ENCODE data around the gene OSBP. TPM values are rescaled to one million over a fixed set of nuclear protein-coding genes. Genes with fewer than 3 reads are reported as not detected.
A peak's percentile ranks its signal among the peaks of the same experiment; 100 is the strongest.

Gene OSBP
- total and polyA plus RNA-seq, 2 donors (not counting 1 experiment from before 2014, with no cell fraction given), result 12.6 to 40.2 TPM

DNA sequence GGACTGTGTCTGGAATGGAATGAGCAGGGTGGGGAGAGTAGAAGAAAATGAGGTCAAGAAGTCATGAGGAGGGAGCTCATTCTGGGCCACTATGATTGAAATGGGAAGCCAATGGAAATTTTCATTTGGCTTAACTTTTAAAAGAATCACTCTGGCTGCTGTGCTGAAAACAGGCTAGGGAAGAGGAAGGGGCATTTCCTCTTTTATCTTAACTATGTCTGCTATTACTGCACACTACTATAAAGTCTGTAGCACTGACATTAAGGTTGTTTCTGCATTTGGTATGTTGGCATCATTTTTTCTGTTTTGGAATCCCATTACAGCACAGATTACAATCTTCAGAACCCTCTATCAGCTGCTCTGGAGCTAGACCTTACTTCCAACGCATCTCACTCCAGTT lies 45.0 kb upstream of the OSBP start:
- intact Hi-C loops (cut with micrococcal nuclease), result loop anchor here (2.0 to 10.0 kb wide), 3 partner anchors 46 to 1254 kb away; partner anchors contain the start of genes DTX4, OSBP and TMEM109
- Histone ChIP-seq H3K27ac (ENCODE audit: low read length in 2 of 2) (peak overlapping the region; percentile 38 to 70), H3K36me3 (replicated peaks in 1 of 2; ENCODE audit: control extremely low read depth in 1 of 2, control insufficient read depth in 1 of 2, extremely low read depth in 1 of 2, insufficient read depth in 2 of 2, low read length in 1 of 2) (peaks cover 12 to 68% of the 10 kb centered on the region in 2 experiments), H3K4me2 (replicated peaks; ENCODE audit: low read depth, low read length, poor library complexity, severe bottlenecking) (peak overlapping the region; percentile 47), H3K9me3 (ENCODE audit: control extremely low read depth in 1 of 3, control insufficient read depth in 2 of 3, insufficient read depth in 1 of 3, low read length in 2 of 3) (no peaks in the 10 kb centered on the region), H3K4me1 (ENCODE audit: control insufficient read depth in 2 of 2, insufficient read depth in 2 of 2, low read length in 2 of 2) (peaks cover 18 to 20% of the 10 kb centered on the region in 2 donors), H2AFZ (ENCODE audit: insufficient read depth, low read depth, low read length, poor library complexity, severe bottlenecking) (no peak overlapping the region), H3K4me3 (ENCODE audit: control extremely low read depth in 1 of 5, extremely low read depth in 1 of 5, insufficient read depth in 1 of 5, low read depth in 2 of 5, low read length in 4 of 5) (peak overlapping the region in 1 of 5 experiments; percentile 13), H3K9ac (ENCODE audit: low read length) (peak overlapping the region; percentile 17), H3K79me2 (ENCODE audit: control insufficient read depth, insufficient read depth, low read length) (peaks cover 24% of the 10 kb centered on the region), H3K27me3 (replicated peaks in 1 of 4; ENCODE audit: control extremely low read depth in 1 of 4, control insufficient read depth in 3 of 4, insufficient read depth in 4 of 4, low read length in 3 of 4) (no peaks in the 10 kb centered on the region), H4K20me1 (ENCODE audit: control insufficient read depth, insufficient read depth, low read length, poor library complexity, severe bottlenecking) (no peaks in the 10 kb centered on the region)
- DNase-seq (peak; percentile 30), ATAC-seq (ENCODE audit: low read depth) (peak; percentile 60)
- Mint-ChIP-seq H3K27ac (peak overlapping the region; percentile 33), H3K4me1 (peaks cover 29% of the 10 kb centered on the region), H3K4me3 (peak overlapping the region; percentile 42), H3K27me3 (no peaks in the 10 kb centered on the region), H3K9me3 (ENCODE audit: insufficient read depth) (no peaks in the 10 kb centered on the region)
- POLR2A ChIA-PET, result no interaction called here
- no CpG with 5 or more reads among the region's 1 CpG for WGBS (ENCODE audit: insufficient coverage)
- CTCF ChIA-PET, result interaction anchor here (1.4 to 1.5 kb wide), 2 partner anchors 17 to 20 kb away, joined by 3 to 4 read pairs; no protein-coding TSS in a partner anchor
- no peak for TF ChIP-seq EZH2 (IDR thresholded peaks at IDR 0.05; ENCODE audit: borderline replicate concordance, insufficient read depth, low read depth, low read length, poor library complexity, severe bottlenecking)
- TF ChIP-seq, protein P1, sequence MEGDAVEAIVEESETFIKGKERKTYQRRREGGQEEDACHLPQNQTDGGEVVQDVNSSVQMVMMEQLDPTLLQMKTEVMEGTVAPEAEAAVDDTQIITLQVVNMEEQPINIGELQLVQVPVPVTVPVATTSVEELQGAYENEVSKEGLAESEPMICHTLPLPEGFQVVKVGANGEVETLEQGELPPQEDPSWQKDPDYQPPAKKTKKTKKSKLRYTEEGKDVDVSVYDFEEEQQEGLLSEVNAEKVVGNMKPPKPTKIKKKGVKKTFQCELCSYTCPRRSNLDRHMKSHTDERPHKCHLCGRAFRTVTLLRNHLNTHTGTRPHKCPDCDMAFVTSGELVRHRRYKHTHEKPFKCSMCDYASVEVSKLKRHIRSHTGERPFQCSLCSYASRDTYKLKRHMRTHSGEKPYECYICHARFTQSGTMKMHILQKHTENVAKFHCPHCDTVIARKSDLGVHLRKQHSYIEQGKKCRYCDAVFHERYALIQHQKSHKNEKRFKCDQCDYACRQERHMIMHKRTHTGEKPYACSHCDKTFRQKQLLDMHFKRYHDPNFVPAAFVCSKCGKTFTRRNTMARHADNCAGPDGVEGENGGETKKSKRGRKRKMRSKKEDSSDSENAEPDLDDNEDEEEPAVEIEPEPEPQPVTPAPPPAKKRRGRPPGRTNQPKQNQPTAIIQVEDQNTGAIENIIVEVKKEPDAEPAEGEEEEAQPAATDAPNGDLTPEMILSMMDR (IDR thresholded peaks at IDR 0.05), result no peak

DNA sequence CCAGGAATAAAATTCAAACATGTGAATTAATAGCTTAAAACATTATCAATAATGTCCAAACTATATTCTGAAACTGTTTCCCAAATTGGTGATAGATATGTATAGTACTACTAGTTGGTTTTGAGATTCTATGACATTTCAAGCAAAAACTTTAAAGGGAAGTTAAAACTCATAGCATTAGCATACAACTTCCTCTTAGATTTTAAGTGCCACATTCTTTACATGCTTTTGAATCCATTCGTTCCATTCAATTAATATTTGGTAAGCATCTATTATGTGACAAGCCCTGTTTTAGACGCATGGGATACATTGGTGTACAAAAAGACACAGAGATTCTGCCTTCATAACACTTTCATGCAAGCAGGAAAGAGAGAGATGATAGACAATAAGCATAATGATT lies 44.4 kb upstream of the OSBP start:
- peak overlapping the region; percentile 38 to 70 for H3K27ac ChIP-seq (ENCODE audit: low read length in 2 of 2)
- H3K4me3 ChIP-seq (ENCODE audit: control extremely low read depth in 1 of 5, extremely low read depth in 1 of 5, insufficient read depth in 1 of 5, low read depth in 2 of 5, low read length in 4 of 5), result no peak overlapping the region
- ATAC-seq (ENCODE audit: low read depth) (no peak), DNase-seq (peak; percentile 26)
- no peak for TF ChIP-seq EZH2 (IDR thresholded peaks at IDR 0.05; ENCODE audit: borderline replicate concordance, insufficient read depth, low read depth, low read length, poor library complexity, severe bottlenecking)
- TF ChIP-seq, protein P1 (IDR thresholded peaks at IDR 0.05), result no peak
- H3K36me3 ChIP-seq (replicated peaks in 1 of 2; ENCODE audit: control extremely low read depth in 1 of 2, control insufficient read depth in 1 of 2, extremely low read depth in 1 of 2, insufficient read depth in 2 of 2, low read length in 1 of 2), result peaks cover 12 to 68% of the 10 kb centered on the region in 2 experiments
- no peak overlapping the region for H2AFZ ChIP-seq (ENCODE audit: insufficient read depth, low read depth, low read length, poor library complexity, severe bottlenecking)
- peaks cover 19% of the 10 kb centered on the region for H3K79me2 ChIP-seq (ENCODE audit: control insufficient read depth, insufficient read depth, low read length)
- H3K9me3 ChIP-seq (ENCODE audit: control extremely low read depth in 1 of 3, control insufficient read depth in 2 of 3, insufficient read depth in 1 of 3, low read length in 2 of 3), result no peaks in the 10 kb centered on the region
- H4K20me1 ChIP-seq (ENCODE audit: control insufficient read depth, insufficient read depth, low read length, poor library complexity, severe bottlenecking), result no peaks in the 10 kb centered on the region
- POLR2A ChIA-PET, result no interaction called here
- peak overlapping the region; percentile 17 for H3K9ac ChIP-seq (ENCODE audit: low read length)
- H3K27me3 ChIP-seq (replicated peaks in 1 of 4; ENCODE audit: control extremely low read depth in 1 of 4, control insufficient read depth in 3 of 4, insufficient read depth in 4 of 4, low read length in 3 of 4), result no peaks in the 10 kb centered on the region
- intact Hi-C loops (cut with micrococcal nuclease), result loop anchor here (2.0 to 10.0 kb wide), 3 partner anchors 45 to 1255 kb away; partner anchors contain the start of genes DTX4, OSBP and TMEM109
- peak overlapping the region; percentile 47 for H3K4me2 ChIP-seq (replicated peaks; ENCODE audit: low read depth, low read length, poor library complexity, severe bottlenecking)
- Mint-ChIP-seq H3K27ac (peak overlapping the region; percentile 33), H3K4me1 (peaks cover 27% of the 10 kb centered on the region), H3K9me3 (ENCODE audit: insufficient read depth) (no peaks in the 10 kb centered on the region), H3K4me3 (peak overlapping the region; percentile 42), H3K27me3 (no peaks in the 10 kb centered on the region)
- WGBS (ENCODE audit: insufficient coverage), result no CpG with 5 or more reads among the region's 2 CpGs
- H3K4me1 ChIP-seq (ENCODE audit: control insufficient read depth in 2 of 2, insufficient read depth in 2 of 2, low read length in 2 of 2), result peaks cover 18 to 20% of the 10 kb centered on the region in 2 donors
- CTCF ChIA-PET, result interaction anchor here (1.3 to 1.5 kb wide), 2 partner anchors 17 to 123 kb away, joined by 3 to 4 read pairs; no protein-coding TSS in a partner anchor

Data from B cell (primary cell).